ENCODE data around the gene C15orf62. TPM values are rescaled to one million over a fixed set of nuclear protein-coding genes. Genes with fewer than 3 reads are reported as not detected.
A peak's percentile ranks its signal among the peaks of the same experiment; 100 is the strongest.

Gene C15orf62
- polyA plus RNA-seq, 1 donor from 2014 or later = not detected

DNA sequence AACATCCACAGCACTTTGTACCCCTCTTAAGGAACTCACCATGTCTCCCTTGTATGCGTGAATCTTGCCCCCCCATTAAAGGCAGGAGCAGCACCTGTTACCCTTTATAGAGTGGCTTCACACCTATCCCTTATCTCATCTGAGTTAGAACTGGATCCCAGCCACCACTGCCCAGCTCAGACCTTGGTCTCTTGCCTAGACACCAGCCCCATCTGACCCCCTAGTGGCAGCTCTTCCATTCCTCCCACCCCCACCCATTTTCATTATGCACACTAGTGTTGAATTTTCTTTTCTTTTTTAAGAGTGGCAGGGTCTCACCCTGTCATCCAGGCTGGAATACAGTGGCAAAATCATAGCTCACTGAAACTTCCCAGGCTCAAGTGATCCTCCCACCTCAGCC, 33.9 kb downstream of the C15orf62 start:
- H2AFZ ChIP-seq (ENCODE audit: low read depth, low read length) = no peak overlapping the region
- no peak overlapping the region for H3K9ac ChIP-seq (ENCODE audit: low read length)
- no peak overlapping the region for H3K27ac ChIP-seq (ENCODE audit: low read length)
- H3K4me3 ChIP-seq (ENCODE audit: low read length) = no peak overlapping the region
- no peaks in the 10 kb centered on the region for H3K36me3 ChIP-seq (ENCODE audit: insufficient read depth, low read length)
- no peaks in the 10 kb centered on the region for H3F3A ChIP-seq (ENCODE audit: insufficient read depth, low read length, poor library complexity, severe bottlenecking)
- TF ChIP-seq TAF1 (IDR thresholded peaks at IDR 0.05; ENCODE audit: low read depth) (no peak), EP300 (conservative IDR thresholded peaks at IDR 0.05; ENCODE audit: poor library complexity, severe bottlenecking) (no peak), EZH2 (IDR thresholded peaks at IDR 0.05; ENCODE audit: borderline replicate concordance, insufficient read depth, low read length, poor library complexity, severe bottlenecking) (no peak), POLR2AphosphoS5 (IDR thresholded peaks at IDR 0.05) (no peak), CTCF (IDR thresholded peaks at IDR 0.05; ENCODE audit: poor library complexity, severe bottlenecking) (no peak), SMC3 (conservative IDR thresholded peaks at IDR 0.05; ENCODE audit: poor library complexity) (no peak), MXI1 (conservative IDR thresholded peaks at IDR 0.05; ENCODE audit: poor library complexity, severe bottlenecking) (no peak), RAD21 (conservative IDR thresholded peaks at IDR 0.05) (no peak)
- TF ChIP-seq, protein P1, sequence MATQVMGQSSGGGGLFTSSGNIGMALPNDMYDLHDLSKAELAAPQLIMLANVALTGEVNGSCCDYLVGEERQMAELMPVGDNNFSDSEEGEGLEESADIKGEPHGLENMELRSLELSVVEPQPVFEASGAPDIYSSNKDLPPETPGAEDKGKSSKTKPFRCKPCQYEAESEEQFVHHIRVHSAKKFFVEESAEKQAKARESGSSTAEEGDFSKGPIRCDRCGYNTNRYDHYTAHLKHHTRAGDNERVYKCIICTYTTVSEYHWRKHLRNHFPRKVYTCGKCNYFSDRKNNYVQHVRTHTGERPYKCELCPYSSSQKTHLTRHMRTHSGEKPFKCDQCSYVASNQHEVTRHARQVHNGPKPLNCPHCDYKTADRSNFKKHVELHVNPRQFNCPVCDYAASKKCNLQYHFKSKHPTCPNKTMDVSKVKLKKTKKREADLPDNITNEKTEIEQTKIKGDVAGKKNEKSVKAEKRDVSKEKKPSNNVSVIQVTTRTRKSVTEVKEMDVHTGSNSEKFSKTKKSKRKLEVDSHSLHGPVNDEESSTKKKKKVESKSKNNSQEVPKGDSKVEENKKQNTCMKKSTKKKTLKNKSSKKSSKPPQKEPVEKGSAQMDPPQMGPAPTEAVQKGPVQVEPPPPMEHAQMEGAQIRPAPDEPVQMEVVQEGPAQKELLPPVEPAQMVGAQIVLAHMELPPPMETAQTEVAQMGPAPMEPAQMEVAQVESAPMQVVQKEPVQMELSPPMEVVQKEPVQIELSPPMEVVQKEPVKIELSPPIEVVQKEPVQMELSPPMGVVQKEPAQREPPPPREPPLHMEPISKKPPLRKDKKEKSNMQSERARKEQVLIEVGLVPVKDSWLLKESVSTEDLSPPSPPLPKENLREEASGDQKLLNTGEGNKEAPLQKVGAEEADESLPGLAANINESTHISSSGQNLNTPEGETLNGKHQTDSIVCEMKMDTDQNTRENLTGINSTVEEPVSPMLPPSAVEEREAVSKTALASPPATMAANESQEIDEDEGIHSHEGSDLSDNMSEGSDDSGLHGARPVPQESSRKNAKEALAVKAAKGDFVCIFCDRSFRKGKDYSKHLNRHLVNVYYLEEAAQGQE (IDR thresholded peaks at IDR 0.05; ENCODE audit: borderline replicate concordance) = no peak
- no peaks in the 10 kb centered on the region for H3K27me3 ChIP-seq (ENCODE audit: insufficient read depth, low read depth, low read length)
- H3K4me2 ChIP-seq (ENCODE audit: low read length) = no peak overlapping the region
- H3K79me2 ChIP-seq (replicated peaks; ENCODE audit: insufficient read depth, low read length) = peaks cover 3% of the 10 kb centered on the region
- H4K20me1 ChIP-seq (ENCODE audit: insufficient read depth) = no peaks in the 10 kb centered on the region
- H3K9me3 ChIP-seq (ENCODE audit: low read length) = no peaks in the 10 kb centered on the region
- H3K9me2 ChIP-seq (ENCODE audit: insufficient read depth, low read length) = no peaks in the 10 kb centered on the region

DNA sequence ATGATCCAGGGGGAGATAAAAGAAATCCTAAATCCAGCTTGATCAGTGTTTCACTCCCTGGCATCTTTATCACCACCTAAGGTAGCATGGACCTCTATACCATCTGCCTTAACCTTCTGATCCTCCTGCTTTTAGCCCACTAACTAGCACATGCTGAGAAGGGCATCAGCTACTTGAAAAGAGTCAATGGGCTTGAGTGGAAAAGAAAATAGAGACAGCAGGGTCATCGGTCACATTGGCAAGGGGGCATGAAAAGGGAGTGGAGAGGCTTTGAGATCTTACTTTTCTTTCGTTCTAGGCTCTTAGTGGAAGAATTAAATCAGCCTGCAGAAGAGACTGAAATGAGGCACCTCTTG, 36.9 kb downstream of the C15orf62 start:
- Histone ChIP-seq H3K4me2 (ENCODE audit: low read length) (peak overlapping the region; percentile 99), H2AFZ (ENCODE audit: low read depth, low read length) (peak overlapping the region; percentile 94), H3K27ac (ENCODE audit: low read length) (peak overlapping the region; percentile 97), H3K9ac (ENCODE audit: low read length) (peak overlapping the region; percentile 99), H3K27me3 (ENCODE audit: insufficient read depth, low read depth, low read length) (no peaks in the 10 kb centered on the region), H3K9me2 (ENCODE audit: insufficient read depth, low read length) (no peaks in the 10 kb centered on the region), H3K9me3 (ENCODE audit: low read length) (no peaks in the 10 kb centered on the region), H3K79me2 (replicated peaks; ENCODE audit: insufficient read depth, low read length) (peaks cover 3% of the 10 kb centered on the region), H3K36me3 (ENCODE audit: insufficient read depth, low read length) (no peaks in the 10 kb centered on the region), H3K4me3 (ENCODE audit: low read length) (peak overlapping the region; percentile 96), H4K20me1 (ENCODE audit: insufficient read depth) (no peaks in the 10 kb centered on the region), H3F3A (ENCODE audit: insufficient read depth, low read length, poor library complexity, severe bottlenecking) (no peaks in the 10 kb centered on the region)
- TF ChIP-seq SMC3 (conservative IDR thresholded peaks at IDR 0.05; ENCODE audit: poor library complexity) (no peak), POLR2AphosphoS5 (IDR thresholded peaks at IDR 0.05) (no peak), EP300 (conservative IDR thresholded peaks at IDR 0.05; ENCODE audit: poor library complexity, severe bottlenecking) (no peak), TAF1 (IDR thresholded peaks at IDR 0.05; ENCODE audit: low read depth) (no peak), EZH2 (IDR thresholded peaks at IDR 0.05; ENCODE audit: borderline replicate concordance, insufficient read depth, low read length, poor library complexity, severe bottlenecking) (no peak), RAD21 (conservative IDR thresholded peaks at IDR 0.05) (no peak), CTCF (IDR thresholded peaks at IDR 0.05; ENCODE audit: poor library complexity, severe bottlenecking) (no peak)
- TF ChIP-seq, protein P1 (IDR thresholded peaks at IDR 0.05; ENCODE audit: borderline replicate concordance) = no peak

All from neural cell (in vitro differentiated cells).